ENCODE measurements around the gene BCR.
A peak's percentile ranks its signal among the peaks of the same experiment; 100 is the strongest.

The BCR gene

GRCh38 chr22:23168391-23169042, 11.8 kb upstream of the BCR start:
- no peak for DNase-seq (ENCODE audit: low read depth in 1 of 2, low spot score in 1 of 2)
- in situ Hi-C loops (cut with HindIII; ENCODE audit: low pct_unique_long_range_greater_than_20kb, low sequenced_read_pairs): no loop called here
- no peak for TF ChIP-seq JUND (IDR thresholded peaks at IDR 0.05; ENCODE audit: low read depth)

GRCh38 chr22:23169043-23169406, 11.3 kb upstream of the BCR start:
- in situ Hi-C loops (cut with HindIII; ENCODE audit: low pct_unique_long_range_greater_than_20kb, low sequenced_read_pairs): no loop called here
- DNase-seq (ENCODE audit: low read depth in 1 of 2, low spot score in 1 of 2): no peak
- no peak for TF ChIP-seq JUND (IDR thresholded peaks at IDR 0.05; ENCODE audit: low read depth)

- in situ Hi-C loops (cut with HindIII; ENCODE audit: low pct_unique_long_range_greater_than_20kb, low sequenced_read_pairs): no loop called here
- TF ChIP-seq JUND (IDR thresholded peaks at IDR 0.05; ENCODE audit: low read depth): no peak
- DNase-seq (ENCODE audit: low read depth in 1 of 2, low spot score in 1 of 2): no peak
Observed at GRCh38 chr22:23175817-23176644, 4.3 kb upstream of the BCR start.

GRCh38 chr22:23176645-23177027, 3.7 kb upstream of the BCR start:
- in situ Hi-C loops (cut with HindIII; ENCODE audit: low pct_unique_long_range_greater_than_20kb, low sequenced_read_pairs): no loop called here
- DNase-seq (ENCODE audit: low read depth in 1 of 2, low spot score in 1 of 2): no peak
- no peak for TF ChIP-seq JUND (IDR thresholded peaks at IDR 0.05; ENCODE audit: low read depth)

GRCh38 chr22:23177197-23177596, 3.1 kb upstream of the BCR start:
- no peak for TF ChIP-seq JUND (IDR thresholded peaks at IDR 0.05; ENCODE audit: low read depth)
- no peak for DNase-seq (ENCODE audit: low read depth in 1 of 2, low spot score in 1 of 2)
- in situ Hi-C loops (cut with HindIII; ENCODE audit: low pct_unique_long_range_greater_than_20kb, low sequenced_read_pairs): no loop called here

GRCh38 chr22:23178512-23179254, 1.6 kb upstream of the BCR start:
- in situ Hi-C loops (cut with HindIII; ENCODE audit: low pct_unique_long_range_greater_than_20kb, low sequenced_read_pairs): no loop called here
- no peak for TF ChIP-seq JUND (IDR thresholded peaks at IDR 0.05; ENCODE audit: low read depth)
- DNase-seq (ENCODE audit: low read depth in 1 of 2, low spot score in 1 of 2): peak; percentile 45 to 69

- DNase-seq (ENCODE audit: low read depth in 1 of 2, low spot score in 1 of 2): no peak
- TF ChIP-seq JUND (IDR thresholded peaks at IDR 0.05; ENCODE audit: low read depth): no peak
- in situ Hi-C loops (cut with HindIII; ENCODE audit: low pct_unique_long_range_greater_than_20kb, low sequenced_read_pairs): no loop called here
Observed at GRCh38 chr22:23179381-23180299, 669 bp upstream of the BCR start.

GRCh38 chr22:23180893-23181720, 798 bp downstream of the BCR start:
- in situ Hi-C loops (cut with HindIII; ENCODE audit: low pct_unique_long_range_greater_than_20kb, low sequenced_read_pairs): no loop called here
- no peak for DNase-seq (ENCODE audit: low read depth in 1 of 2, low spot score in 1 of 2)
- TF ChIP-seq JUND (IDR thresholded peaks at IDR 0.05; ENCODE audit: low read depth): no peak

- TF ChIP-seq JUND (IDR thresholded peaks at IDR 0.05; ENCODE audit: low read depth): no peak
- no peak for DNase-seq (ENCODE audit: low read depth in 1 of 2, low spot score in 1 of 2)
- in situ Hi-C loops (cut with HindIII; ENCODE audit: low pct_unique_long_range_greater_than_20kb, low sequenced_read_pairs): no loop called here
Observed at GRCh38 chr22:23181721-23182308, 1.5 kb downstream of the BCR start.

GRCh38 chr22:23182309-23183060, 2.2 kb downstream of the BCR start:
- no peak for TF ChIP-seq JUND (IDR thresholded peaks at IDR 0.05; ENCODE audit: low read depth)
- in situ Hi-C loops (cut with HindIII; ENCODE audit: low pct_unique_long_range_greater_than_20kb, low sequenced_read_pairs): no loop called here
- DNase-seq (ENCODE audit: low read depth in 1 of 2, low spot score in 1 of 2): peak in 1 of 2 experiments; percentile 45
